Cardiac fibroblast (primary cell): ENCODE data around the gene FIG4.
"Not testable (repeated sequence)": the region's sequence is repeated elsewhere in the genome, so short reads cannot be mapped to it uniquely, and the experiment has no call there.

Source experiments
- DNase-seq, 2 donors: peaks; one replicate each; pipeline versions ENCODE4 v3.0.0 to v3.0.0-alpha.2; 2010; ENCODE audit warnings: low read depth in 2 of 2
- H3K4me3 ChIP-seq, 2 donors: replicated peaks in 1 of 2; 1 replicate in 1 of 2; 2 replicates in 1 of 2; pipeline ENCODE4 v1.5.1; 2011; ENCODE audit warnings: low read depth in 2 of 2, low read length in 2 of 2, mild to moderate bottlenecking in 2 of 2, moderate library complexity in 1 of 2
- TF ChIP-seq, protein P1 (sequence below): IDR thresholded peaks from one replicate; pipeline ENCODE4 v1.5.1; 2011; ENCODE audit warnings: low read depth, mild to moderate bottlenecking, low read length, inconsistent platforms

FIG4 gene

DNA sequence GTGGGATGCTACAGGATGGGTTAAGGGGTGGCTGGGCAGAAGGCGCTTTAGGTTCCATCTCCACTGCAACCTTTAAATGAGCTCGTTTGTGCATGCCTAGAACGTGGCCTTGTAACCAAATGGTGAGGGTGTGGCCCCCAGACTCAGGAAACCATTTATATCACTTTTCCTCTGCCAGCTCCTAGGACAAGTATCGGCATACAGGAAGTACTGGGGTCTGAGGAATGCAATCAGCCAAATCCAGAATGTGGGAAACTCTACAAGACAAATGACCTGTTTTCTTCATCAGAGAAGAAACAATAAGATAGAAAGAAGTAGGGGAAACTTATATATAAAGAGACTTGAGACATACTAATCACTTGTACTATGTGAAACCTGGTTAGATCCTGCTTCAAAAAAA, 21.3 kb upstream of the FIG4 start:
- TF ChIP-seq, protein P1, sequence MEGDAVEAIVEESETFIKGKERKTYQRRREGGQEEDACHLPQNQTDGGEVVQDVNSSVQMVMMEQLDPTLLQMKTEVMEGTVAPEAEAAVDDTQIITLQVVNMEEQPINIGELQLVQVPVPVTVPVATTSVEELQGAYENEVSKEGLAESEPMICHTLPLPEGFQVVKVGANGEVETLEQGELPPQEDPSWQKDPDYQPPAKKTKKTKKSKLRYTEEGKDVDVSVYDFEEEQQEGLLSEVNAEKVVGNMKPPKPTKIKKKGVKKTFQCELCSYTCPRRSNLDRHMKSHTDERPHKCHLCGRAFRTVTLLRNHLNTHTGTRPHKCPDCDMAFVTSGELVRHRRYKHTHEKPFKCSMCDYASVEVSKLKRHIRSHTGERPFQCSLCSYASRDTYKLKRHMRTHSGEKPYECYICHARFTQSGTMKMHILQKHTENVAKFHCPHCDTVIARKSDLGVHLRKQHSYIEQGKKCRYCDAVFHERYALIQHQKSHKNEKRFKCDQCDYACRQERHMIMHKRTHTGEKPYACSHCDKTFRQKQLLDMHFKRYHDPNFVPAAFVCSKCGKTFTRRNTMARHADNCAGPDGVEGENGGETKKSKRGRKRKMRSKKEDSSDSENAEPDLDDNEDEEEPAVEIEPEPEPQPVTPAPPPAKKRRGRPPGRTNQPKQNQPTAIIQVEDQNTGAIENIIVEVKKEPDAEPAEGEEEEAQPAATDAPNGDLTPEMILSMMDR: no peak
- no peak overlapping the region for H3K4me3 ChIP-seq
- no peak for DNase-seq

DNA sequence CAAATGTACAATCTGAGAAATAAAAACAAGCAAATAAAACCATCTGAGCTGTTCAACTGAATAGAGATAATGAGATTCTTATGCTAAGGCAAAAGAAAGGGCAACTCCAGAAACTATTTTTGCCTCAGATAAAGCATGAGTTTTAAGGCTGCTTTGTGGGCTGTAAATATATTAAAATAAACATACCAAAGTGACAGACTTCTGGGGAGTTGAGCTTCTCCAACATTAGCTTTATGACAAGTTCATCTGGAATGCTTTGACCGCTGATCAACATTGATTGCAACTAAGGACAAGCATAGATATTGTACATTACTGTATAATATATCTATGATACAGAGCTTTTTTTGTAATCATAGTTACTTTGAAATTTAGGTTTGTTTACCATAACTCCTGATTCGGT, 19.4 kb upstream of the FIG4 start:
- TF ChIP-seq, protein P1: no peak

DNA sequence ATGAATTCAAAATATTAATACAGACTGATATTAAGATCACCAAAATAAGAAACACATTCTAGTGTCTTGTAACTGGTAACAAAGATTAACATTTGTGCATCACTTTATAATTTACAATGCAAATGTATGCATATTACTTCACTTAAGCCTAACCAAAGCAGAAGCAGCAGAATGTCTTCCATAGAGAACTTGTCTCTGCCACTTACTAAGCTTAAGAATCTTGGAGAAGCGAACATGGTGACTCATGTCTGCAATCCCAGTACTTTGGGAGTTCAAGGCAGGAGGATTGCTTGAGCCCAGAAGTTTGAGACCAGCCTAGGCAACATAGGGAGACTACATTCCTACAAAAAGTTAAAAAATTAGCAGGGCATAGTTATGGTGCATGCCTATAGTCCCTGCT, 18.9 kb upstream of the FIG4 start:
- DNase-seq: peak; percentile 18 to 47
- TF ChIP-seq, protein P1: no peak

More for the DNA sequence above, 19.4 kb upstream of the FIG4 start:
- peak; percentile 25 to 49 for DNase-seq
- H3K4me3 ChIP-seq: no peak overlapping the region

DNA sequence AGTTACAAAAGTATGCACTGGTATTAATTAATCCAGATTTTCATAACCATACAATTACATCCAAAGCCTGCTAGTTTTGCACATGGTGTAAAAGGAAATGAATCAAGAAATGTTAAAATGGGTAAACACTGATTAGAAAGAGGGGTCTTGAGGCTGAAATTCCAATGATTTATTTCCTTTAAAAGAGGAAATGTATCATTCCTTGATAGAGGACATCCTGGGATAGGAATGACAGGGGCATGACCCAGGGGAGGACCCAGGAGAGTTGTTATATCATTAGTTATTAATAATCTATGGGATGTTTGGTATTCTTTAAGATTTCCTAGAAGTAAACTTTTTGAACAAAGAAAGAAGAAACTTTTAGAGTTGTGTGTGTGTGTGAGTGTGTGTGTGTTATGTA, 18.3 kb upstream of the FIG4 start:
- TF ChIP-seq, protein P1: no peak
- H3K4me3 ChIP-seq: no peak overlapping the region
- DNase-seq: no peak

More for the DNA sequence above, 18.9 kb upstream of the FIG4 start:
- H3K4me3 ChIP-seq: no peak overlapping the region

DNA sequence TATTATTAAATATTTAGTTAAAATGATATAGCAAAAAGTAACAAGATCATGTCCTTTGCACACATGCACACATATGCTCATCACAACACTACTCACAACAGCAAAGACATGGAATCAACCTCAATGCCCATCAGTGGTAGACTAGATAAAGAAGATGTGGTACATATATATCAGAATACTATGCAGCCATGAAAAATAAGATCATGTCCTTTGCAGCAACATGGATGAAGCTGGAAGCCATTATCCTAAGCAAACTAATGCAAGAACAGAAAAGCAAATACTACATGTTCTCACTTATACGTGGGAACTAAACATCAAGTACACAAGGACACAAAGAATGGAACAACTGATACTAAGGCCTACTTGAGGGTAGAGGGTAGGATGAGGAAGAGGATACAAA, 14.4 kb upstream of the FIG4 start:
- TF ChIP-seq, protein P1: no peak
- DNase-seq: no peak

DNA sequence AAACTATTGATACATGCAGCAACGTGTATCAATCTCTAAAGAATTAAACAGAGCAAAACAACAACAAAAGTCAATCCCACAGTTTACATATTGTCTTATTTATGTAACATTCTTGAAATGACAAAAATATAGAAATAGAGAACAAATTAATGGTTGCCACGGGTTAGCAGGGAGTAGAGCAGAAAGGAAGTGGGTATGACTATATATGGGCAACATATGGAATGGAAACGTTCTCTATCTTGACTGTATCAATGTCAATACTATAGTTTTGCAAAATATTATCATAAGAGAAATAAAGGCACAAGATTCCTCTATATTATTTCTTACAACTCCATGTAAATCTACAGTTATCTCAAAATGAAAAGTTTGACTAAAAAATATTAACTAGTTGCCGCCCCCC, 12.9 kb upstream of the FIG4 start:
- TF ChIP-seq, protein P1: no peak
- no peak overlapping the region for H3K4me3 ChIP-seq
- DNase-seq: no peak

More for the DNA sequence above, 14.4 kb upstream of the FIG4 start:
- no peak overlapping the region for H3K4me3 ChIP-seq

DNA sequence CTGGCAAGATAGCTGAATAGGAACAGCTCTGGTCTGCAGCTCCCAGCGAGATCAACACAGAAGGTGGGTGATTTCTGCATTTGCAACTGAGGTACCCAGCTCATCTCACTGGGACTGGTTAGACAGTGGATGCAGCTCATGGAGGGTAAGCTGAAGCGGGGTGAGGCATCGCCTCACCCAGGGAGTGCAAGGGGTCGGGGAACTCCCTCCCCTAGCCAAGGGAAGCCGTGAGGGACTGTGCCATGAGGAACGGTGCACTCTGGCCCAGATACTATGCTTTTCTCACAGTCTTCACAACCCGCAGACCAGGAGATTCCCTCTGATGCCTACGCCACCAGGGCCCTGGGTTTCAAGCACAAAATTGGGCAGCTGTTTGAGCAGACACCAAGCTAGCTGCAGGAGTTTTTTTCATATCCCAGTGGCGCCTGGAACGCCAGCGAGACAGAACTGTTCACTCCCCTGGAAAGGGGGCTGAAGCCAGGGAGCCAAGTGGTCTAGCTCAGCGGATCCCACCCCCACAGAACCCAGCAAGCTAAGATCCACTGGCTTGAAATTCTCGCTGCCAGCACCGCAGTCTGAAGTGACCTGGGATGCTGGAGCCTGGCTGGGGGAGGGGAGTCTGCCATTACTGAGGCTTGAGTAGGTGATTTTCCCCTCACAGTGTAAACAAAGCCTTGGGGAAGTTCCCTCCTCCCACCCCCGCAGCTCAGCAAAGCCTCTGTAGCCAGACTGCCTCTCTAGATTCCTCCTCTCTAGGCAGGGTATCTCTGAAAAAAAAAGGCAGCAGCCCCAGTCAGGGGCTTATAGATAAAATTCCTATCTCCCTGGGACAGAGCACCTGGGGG, 12.2 kb upstream of the FIG4 start:
- H3K4me3 ChIP-seq, DNase-seq: not testable (repeated sequence)
